Progenitor cell of endocrine pancreas (in vitro differentiated cells): ENCODE results near the gene FRMD4B. TPM values are rescaled to one million over a fixed set of nuclear protein-coding genes. Genes with fewer than 3 reads are reported as not detected.

Source experiments
- DNase-seq: peaks from one replicate; pipeline ENCODE4 v3.0.0; 2021; ENCODE audit warnings: low spot score; ENCODE audit not compliant: unreplicated experiment
- H3K27ac Mint-ChIP-seq: 2 replicates; pipeline ENCODE4 v1.8.0; 2021; ENCODE audit warnings: mild to moderate bottlenecking, moderate library complexity, mixed read lengths
- H3K27me3 Mint-ChIP-seq: 2 replicates; pipeline ENCODE4 v1.8.0; 2021; ENCODE audit warnings: mixed read lengths
- H3K36me3 Mint-ChIP-seq: 2 replicates; pipeline ENCODE4 v1.8.0; 2022; ENCODE audit warnings: mixed read lengths; ENCODE audit not compliant: insufficient read depth
- H3K4me1 Mint-ChIP-seq: 2 replicates; pipeline ENCODE4 v1.8.0; 2021; ENCODE audit warnings: low read depth, mixed read lengths
- H3K4me3 Mint-ChIP-seq: 2 replicates; pipeline ENCODE4 v1.8.0; 2021; ENCODE audit warnings: low read depth, mild to moderate bottlenecking, moderate library complexity, mixed read lengths
- H3K9me3 Mint-ChIP-seq: 2 replicates; pipeline ENCODE4 v1.8.0; 2021; ENCODE audit warnings: low read depth, mixed read lengths
- total RNA-seq: library from RNA; stranded (reverse); gene quantifications from 2 replicates; pipeline ENCODE4 v1.2.1, GENCODE V29; 2021
- TF ChIP-seq, protein P1 (sequence below): fragments of 200-600 bp; sonication (generic); IDR thresholded peaks from one replicate; pipeline ENCODE4 v1.5.0; 2021; ENCODE audit warnings: antibody characterized with exemption, mild to moderate bottlenecking; ENCODE audit not compliant: unreplicated experiment

FRMD4B gene
- total RNA-seq, 1 donor from 2014 or later = 41.6 TPM

- Mint-ChIP-seq H3K4me1 (peaks cover 3% of the 10 kb centered on the region), H3K27ac (no peak overlapping the region), H3K27me3 (no peaks in the 10 kb centered on the region), H3K9me3 (no peaks in the 10 kb centered on the region), H3K4me3 (no peak overlapping the region), H3K36me3 (peaks cover 6% of the 10 kb centered on the region)
- TF ChIP-seq, protein P1, sequence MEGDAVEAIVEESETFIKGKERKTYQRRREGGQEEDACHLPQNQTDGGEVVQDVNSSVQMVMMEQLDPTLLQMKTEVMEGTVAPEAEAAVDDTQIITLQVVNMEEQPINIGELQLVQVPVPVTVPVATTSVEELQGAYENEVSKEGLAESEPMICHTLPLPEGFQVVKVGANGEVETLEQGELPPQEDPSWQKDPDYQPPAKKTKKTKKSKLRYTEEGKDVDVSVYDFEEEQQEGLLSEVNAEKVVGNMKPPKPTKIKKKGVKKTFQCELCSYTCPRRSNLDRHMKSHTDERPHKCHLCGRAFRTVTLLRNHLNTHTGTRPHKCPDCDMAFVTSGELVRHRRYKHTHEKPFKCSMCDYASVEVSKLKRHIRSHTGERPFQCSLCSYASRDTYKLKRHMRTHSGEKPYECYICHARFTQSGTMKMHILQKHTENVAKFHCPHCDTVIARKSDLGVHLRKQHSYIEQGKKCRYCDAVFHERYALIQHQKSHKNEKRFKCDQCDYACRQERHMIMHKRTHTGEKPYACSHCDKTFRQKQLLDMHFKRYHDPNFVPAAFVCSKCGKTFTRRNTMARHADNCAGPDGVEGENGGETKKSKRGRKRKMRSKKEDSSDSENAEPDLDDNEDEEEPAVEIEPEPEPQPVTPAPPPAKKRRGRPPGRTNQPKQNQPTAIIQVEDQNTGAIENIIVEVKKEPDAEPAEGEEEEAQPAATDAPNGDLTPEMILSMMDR = no peak
- no peak for DNase-seq
Measured at GRCh38 chr3:69419276-69419675, 33.4 kb upstream of the FRMD4B start.

DNA sequence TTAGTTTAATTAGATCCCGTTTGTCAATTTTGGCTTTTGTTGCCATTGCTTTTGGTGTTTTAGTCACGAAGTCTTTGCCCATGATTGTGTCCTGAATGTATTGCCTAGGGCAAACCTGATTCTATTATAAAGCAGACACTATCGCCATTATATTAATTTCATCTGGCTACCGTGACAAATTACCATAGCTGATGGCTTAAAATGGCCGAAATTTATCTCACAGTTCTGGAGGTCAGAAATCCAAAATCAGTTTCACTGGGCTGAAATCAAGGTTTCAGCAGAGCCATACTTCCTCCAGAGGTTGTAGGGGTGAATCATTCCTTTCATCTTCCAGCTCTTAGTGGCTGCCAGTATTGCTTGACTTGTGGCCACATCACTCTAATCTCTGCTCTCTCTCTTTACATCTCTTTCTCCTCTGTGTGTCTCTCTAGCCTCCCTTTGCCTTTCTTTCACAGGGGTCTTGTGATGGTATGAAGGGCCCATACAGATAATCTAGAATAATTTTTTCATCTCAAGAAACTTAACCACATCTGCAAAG, 31.7 kb upstream of the FRMD4B start:
- Mint-ChIP-seq H3K36me3 (peaks cover 6% of the 10 kb centered on the region), H3K4me3 (no peak overlapping the region), H3K4me1 (peaks cover 12% of the 10 kb centered on the region), H3K27ac (no peak overlapping the region), H3K9me3 (no peaks in the 10 kb centered on the region), H3K27me3 (no peaks in the 10 kb centered on the region)
- TF ChIP-seq, protein P1 = no peak
- DNase-seq = no peak

DNA sequence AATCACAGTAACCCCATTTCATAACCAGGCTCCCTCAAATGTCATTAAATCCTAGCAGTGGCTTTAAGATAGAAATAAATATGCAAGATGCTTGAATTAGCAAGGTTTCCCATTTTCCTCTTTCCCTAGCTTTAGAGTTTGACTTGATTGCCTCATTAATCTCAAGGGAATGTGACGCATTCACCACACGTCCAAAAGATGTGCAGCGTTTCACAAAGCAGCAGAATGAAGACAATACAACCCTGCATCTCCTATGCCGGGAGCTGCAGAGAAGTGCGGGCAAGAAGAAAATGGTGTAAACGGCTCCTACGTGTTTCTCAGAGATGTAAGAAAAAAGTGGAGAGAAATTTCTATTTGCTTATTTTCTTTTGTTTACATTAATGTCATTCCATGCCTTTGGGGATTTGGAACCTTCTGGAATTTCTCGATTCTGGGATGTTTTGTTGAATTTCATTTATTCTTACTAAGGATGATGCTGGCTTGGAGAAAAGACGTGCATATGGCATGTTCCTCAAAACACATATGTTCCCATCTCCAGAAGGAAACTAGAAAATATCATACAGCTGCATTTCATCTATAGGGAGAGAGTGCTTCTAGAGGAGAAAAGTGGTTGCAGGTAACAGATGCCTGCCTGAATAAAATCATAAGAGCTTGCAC, 27.8 kb upstream of the FRMD4B start:
- peaks cover 6% of the 10 kb centered on the region for H3K36me3 Mint-ChIP-seq
- TF ChIP-seq, protein P1 = no peak
- DNase-seq = no peak
- H3K27ac Mint-ChIP-seq = no peak overlapping the region
- no peak overlapping the region for H3K4me3 Mint-ChIP-seq
- peaks cover 13% of the 10 kb centered on the region for H3K4me1 Mint-ChIP-seq
- H3K27me3 Mint-ChIP-seq = no peaks in the 10 kb centered on the region
- H3K9me3 Mint-ChIP-seq = no peaks in the 10 kb centered on the region

DNA sequence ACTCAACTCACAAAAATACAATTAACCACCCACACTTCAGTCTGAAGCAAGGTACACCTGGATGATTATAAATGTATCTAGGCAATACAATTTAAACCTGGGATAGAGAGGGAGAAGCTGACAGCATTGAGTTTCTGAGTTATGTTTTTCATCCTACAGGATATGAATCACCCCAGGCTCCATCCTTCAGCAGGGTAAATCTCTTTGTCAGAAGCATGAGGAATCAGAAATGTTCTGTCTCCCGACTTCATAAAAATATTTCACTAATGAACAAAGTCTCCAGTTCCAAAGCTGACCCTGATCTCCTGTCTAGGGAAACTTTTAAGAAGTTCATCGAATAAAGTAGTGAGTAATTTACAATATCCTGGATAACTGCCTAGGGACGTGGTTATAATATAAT, 25.5 kb upstream of the FRMD4B start:
- no peaks in the 10 kb centered on the region for H3K9me3 Mint-ChIP-seq
- no peak for DNase-seq
- no peak overlapping the region for H3K4me3 Mint-ChIP-seq
- no peaks in the 10 kb centered on the region for H3K27me3 Mint-ChIP-seq
- TF ChIP-seq, protein P1 = no peak
- peaks cover 13% of the 10 kb centered on the region for H3K4me1 Mint-ChIP-seq
- H3K36me3 Mint-ChIP-seq = peaks cover 5% of the 10 kb centered on the region
- no peak overlapping the region for H3K27ac Mint-ChIP-seq

GRCh38 chr3:69410301-69410700, 24.4 kb upstream of the FRMD4B start:
- DNase-seq = peak; percentile 40
- TF ChIP-seq, protein P1 = peak; percentile 77
- peaks cover 13% of the 10 kb centered on the region for H3K4me1 Mint-ChIP-seq
- no peaks in the 10 kb centered on the region for H3K27me3 Mint-ChIP-seq
- H3K9me3 Mint-ChIP-seq = peaks cover 1% of the 10 kb centered on the region
- peaks cover 7% of the 10 kb centered on the region for H3K36me3 Mint-ChIP-seq
- no peak overlapping the region for H3K27ac Mint-ChIP-seq
- no peak overlapping the region for H3K4me3 Mint-ChIP-seq
